HepG2 (cell line): ENCODE measurements around the gene MORF4L2. TPM values are rescaled to one million over a fixed set of nuclear protein-coding genes. Genes with fewer than 3 reads are reported as not detected.

ENCODE experiments used
- ARID4A ChIP-seq: sonication (generic); formaldehyde crosslinking; IDR thresholded peaks from 2 replicates; pipeline ENCODE4 v1.5.0; 2020; ENCODE audit warnings: mild to moderate bottlenecking, missing genetic modification reagents, borderline replicate concordance
- CBX5 ChIP-seq: sonication (generic); formaldehyde crosslinking; IDR thresholded peaks from 2 replicates; pipeline ENCODE4 v1.4.0; 2020; ENCODE audit warnings: missing genetic modification reagents, borderline replicate concordance
- ZNF142 ChIP-seq: sonication (generic); formaldehyde crosslinking; IDR thresholded peaks from 2 replicates; pipeline ENCODE4 v1.4.0; 2020; ENCODE audit warnings: missing genetic modification reagents
- ZNF343 ChIP-seq: sonication (generic); formaldehyde crosslinking; IDR thresholded peaks from 2 replicates; pipeline ENCODE4 v1.4.0; 2020; ENCODE audit warnings: mild to moderate bottlenecking, missing genetic modification reagents
- ZNF775 ChIP-seq: sonication (generic); formaldehyde crosslinking; IDR thresholded peaks from 2 replicates; pipeline ENCODE4 v1.4.0; 2020; ENCODE audit warnings: missing genetic modification reagents, mild to moderate bottlenecking, moderate library complexity, borderline replicate concordance
- polyA plus RNA-seq, 8 experiments: library from polyadenylated mRNA; depleted of rRNA in 3 of 8; stranded (reverse) in 7 of 8; unstranded in 1 of 8; fragments of >200 nt; fragmentation: Illumina TruSeq in 4 of 8; extraction: Trizol in 4 of 8; gene quantifications; 2 replicates each; pipeline versions ENCODE4 v1.2.1 to v1.2.3, GENCODE V29; 2011 to 2016; ENCODE audit warnings: low read depth in 4 of 8, missing spikeins in 1 of 8, mixed read lengths in 1 of 8; ENCODE audit not compliant: insufficient read depth in 1 of 8
- total RNA-seq, 5 experiments: library from RNA; depleted of rRNA; stranded (reverse); fragments of >200 nt; fragmentation: Illumina TruSeq; extraction: Trizol; gene quantifications; 2 replicates each; pipeline ENCODE4 v1.2.3, GENCODE V29; 2016; ENCODE audit warnings: low read depth in 1 of 5

The MORF4L2 gene
- total and polyA plus RNA-seq, 2 of the 13 experiments (the other 11 are each of a cell fraction or from before 2014, with no cell fraction given) = 358 to 469 TPM

GRCh38 chrX:103651151-103651773 is 35.2 kb downstream of the MORF4L2 start (continued):
- TF ChIP-seq ZNF142 (CRISPR knock-in tag) (no peak), ZNF775 (CRISPR knock-in tag) (no peak), ARID4A (CRISPR knock-in tag) (no peak), ZNF343 (no peak), CBX5 (CRISPR knock-in tag) (no peak)
